Keratinocyte (primary cell): Measurements from ENCODE around the gene ZNF831.

ENCODE experiments used
- CTCF ChIP-seq, 3 experiments: IDR thresholded peaks in 1 of 3; conservative IDR thresholded peaks in 1 of 3; optimal IDR thresholded peaks in 1 of 3; 2 replicates in 2 of 3; 3 replicates in 1 of 3; pipeline versions ENCODE3 to v1.5.1; 2011; ENCODE audit warnings: low read length in 3 of 3, mild to moderate bottlenecking in 3 of 3, moderate library complexity in 2 of 3, control low read depth in 1 of 3, inconsistent platforms in 1 of 3; ENCODE audit not compliant: insufficient read depth in 2 of 3; ENCODE audit errors: extremely low read depth in 1 of 3
- EZH2 ChIP-seq: IDR thresholded peaks from one replicate; pipeline ENCODE4 v1.6.1; 2012; ENCODE audit warnings: inconsistent platforms, mild to moderate bottlenecking, low read length, moderate library complexity

GRCh38 chr20:59219211-59219610, 55.6 kb downstream of the ZNF831 start:
- TF ChIP-seq CTCF (optimal IDR thresholded peaks at IDR 0.05 in 1 of 3, IDR thresholded peaks at IDR 0.05 in 1 of 3, conservative IDR thresholded peaks at IDR 0.05 in 1 of 3; ENCODE audit: extremely low read depth in 1 of 3, insufficient read depth in 2 of 3, low read length in 3 of 3) (no peak), EZH2 (no peak)
